GM10266 (cell line): Measurements from ENCODE around the gene CFAP20DC.

Experiments
- DNase-seq: peaks from one replicate; pipeline ENCODE4 v3.0.0; 2012; ENCODE audit errors: extremely low spot score
- CTCF ChIP-seq: IDR thresholded peaks from 2 replicates; pipeline ENCODE4 v1.5.1; 2012; ENCODE audit warnings: mild to moderate bottlenecking, low read depth; ENCODE audit not compliant: control insufficient read depth, insufficient read depth; ENCODE audit errors: missing control alignments

The CFAP20DC gene

DNA sequence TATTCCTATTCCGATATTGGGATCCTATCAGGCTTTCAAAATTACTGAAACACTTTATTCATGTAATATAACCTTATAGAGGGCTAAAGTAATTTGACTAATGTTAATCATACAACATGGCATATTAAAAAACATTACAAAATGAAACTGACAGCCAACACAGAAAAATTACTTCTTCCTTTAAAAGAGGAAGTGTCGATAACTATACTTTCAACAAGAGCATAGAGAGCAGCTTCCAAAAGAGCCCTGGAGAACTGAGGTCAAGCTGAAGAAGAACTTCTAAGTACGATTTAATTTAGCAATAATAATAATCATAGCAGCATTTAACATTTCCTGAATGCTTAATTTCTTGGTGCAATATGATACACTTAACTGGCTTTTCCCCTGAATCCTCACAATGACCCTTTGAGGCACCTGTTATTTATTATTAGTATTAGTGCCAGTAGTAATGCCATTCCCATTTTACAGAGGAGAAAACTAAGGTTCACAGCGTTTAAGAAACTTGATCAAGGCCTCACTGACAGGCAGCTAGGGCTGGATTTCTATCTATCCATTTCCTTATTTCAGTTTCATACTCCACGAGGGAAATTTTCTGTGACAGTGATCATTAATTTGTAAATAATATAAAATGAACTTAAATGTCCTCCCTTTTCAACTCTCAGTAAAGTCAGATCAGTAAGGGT lies 181.6 kb downstream of the CFAP20DC start:
- no peak for DNase-seq
- no peak for TF ChIP-seq CTCF

GRCh38 chr3:58867621-58868020 lies 182.2 kb downstream of the CFAP20DC start:
- DNase-seq: no peak
- no peak for TF ChIP-seq CTCF

- TF ChIP-seq CTCF: no peak
- DNase-seq: no peak
Measured at GRCh38 chr3:58866079-58866478, 183.7 kb downstream of the CFAP20DC start.

GRCh38 chr3:58864480-58864879 lies 185.3 kb downstream of the CFAP20DC start:
- no peak for TF ChIP-seq CTCF
- DNase-seq: no peak

GRCh38 chr3:58863206-58863605 lies 186.6 kb downstream of the CFAP20DC start:
- no peak for DNase-seq
- TF ChIP-seq CTCF: no peak

GRCh38 chr3:58861551-58861950 lies 188.3 kb downstream of the CFAP20DC start:
- TF ChIP-seq CTCF: no peak
- DNase-seq: no peak

- no peak for TF ChIP-seq CTCF
- no peak for DNase-seq
Measured at GRCh38 chr3:58858126-58858525, 191.7 kb downstream of the CFAP20DC start.
